ENCODE results near the gene MOCS3. TPM values are rescaled to one million over a fixed set of nuclear protein-coding genes. Genes with fewer than 3 reads are reported as not detected.

MOCS3 gene, protein sequence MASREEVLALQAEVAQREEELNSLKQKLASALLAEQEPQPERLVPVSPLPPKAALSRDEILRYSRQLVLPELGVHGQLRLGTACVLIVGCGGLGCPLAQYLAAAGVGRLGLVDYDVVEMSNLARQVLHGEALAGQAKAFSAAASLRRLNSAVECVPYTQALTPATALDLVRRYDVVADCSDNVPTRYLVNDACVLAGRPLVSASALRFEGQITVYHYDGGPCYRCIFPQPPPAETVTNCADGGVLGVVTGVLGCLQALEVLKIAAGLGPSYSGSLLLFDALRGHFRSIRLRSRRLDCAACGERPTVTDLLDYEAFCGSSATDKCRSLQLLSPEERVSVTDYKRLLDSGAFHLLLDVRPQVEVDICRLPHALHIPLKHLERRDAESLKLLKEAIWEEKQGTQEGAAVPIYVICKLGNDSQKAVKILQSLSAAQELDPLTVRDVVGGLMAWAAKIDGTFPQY
- polyA plus RNA-seq (2012; ENCODE audit: insufficient read length, low read depth): 3.3 TPM

DNA sequence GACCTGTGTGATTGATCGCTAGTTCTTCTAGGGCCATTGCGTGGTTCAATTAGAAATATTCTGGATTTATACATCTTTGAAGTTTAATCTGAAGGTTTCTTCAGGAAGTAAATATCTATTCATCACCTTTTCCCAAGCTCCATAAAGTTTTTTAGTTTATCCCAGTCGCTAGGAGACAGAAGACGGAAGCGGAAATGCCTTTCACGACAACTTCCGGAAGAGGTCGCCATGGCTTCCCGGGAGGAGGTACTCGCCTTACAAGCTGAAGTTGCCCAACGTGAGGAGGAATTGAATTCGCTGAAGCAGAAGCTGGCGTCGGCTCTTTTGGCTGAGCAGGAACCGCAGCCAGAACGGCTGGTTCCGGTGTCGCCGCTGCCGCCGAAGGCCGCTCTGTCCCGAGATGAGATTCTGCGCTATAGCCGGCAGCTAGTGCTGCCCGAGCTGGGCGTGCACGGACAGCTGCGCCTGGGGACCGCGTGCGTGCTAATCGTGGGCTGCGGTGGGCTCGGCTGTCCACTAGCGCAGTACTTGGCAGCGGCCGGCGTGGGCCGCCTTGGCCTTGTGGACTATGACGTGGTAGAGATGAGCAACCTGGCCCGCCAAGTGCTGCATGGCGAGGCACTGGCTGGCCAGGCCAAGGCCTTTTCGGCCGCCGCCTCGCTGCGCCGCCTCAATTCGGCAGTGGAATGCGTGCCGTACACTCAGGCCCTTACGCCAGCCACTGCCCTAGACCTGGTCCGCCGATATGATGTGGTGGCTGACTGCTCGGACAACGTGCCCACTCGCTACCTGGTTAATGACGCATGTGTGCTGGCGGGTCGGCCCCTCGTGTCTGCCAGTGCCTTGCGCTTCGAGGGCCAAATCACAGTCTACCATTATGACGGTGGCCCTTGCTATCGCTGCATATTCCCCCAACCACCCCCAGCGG, at the start of gene MOCS3:
TSS of gene MOCS3 (plus strand) at position 204 of the 928 bp plus-strand sequence. CDS start at position 229, 25 bp downstream.
- peak; percentile 70 for TF ChIP-seq POLR2AphosphoS5 (IDR thresholded peaks at IDR 0.05; ENCODE audit: low read depth, low read length)
- TF ChIP-seq TAF1 (IDR thresholded peaks at IDR 0.05; ENCODE audit: borderline replicate concordance, insufficient read depth, low read length): peak; percentile 4; the same call in 1 of the 2 replicates
- TF ChIP-seq SIN3A (IDR thresholded peaks at IDR 0.05; ENCODE audit: borderline replicate concordance, insufficient read depth, low read length): no peak
- TF ChIP-seq FOXP2 (optimal IDR thresholded peaks at IDR 0.05; ENCODE audit: borderline replicate concordance, extremely low read depth, extremely low read length, insufficient read depth): no peak
- TF ChIP-seq, protein P1, sequence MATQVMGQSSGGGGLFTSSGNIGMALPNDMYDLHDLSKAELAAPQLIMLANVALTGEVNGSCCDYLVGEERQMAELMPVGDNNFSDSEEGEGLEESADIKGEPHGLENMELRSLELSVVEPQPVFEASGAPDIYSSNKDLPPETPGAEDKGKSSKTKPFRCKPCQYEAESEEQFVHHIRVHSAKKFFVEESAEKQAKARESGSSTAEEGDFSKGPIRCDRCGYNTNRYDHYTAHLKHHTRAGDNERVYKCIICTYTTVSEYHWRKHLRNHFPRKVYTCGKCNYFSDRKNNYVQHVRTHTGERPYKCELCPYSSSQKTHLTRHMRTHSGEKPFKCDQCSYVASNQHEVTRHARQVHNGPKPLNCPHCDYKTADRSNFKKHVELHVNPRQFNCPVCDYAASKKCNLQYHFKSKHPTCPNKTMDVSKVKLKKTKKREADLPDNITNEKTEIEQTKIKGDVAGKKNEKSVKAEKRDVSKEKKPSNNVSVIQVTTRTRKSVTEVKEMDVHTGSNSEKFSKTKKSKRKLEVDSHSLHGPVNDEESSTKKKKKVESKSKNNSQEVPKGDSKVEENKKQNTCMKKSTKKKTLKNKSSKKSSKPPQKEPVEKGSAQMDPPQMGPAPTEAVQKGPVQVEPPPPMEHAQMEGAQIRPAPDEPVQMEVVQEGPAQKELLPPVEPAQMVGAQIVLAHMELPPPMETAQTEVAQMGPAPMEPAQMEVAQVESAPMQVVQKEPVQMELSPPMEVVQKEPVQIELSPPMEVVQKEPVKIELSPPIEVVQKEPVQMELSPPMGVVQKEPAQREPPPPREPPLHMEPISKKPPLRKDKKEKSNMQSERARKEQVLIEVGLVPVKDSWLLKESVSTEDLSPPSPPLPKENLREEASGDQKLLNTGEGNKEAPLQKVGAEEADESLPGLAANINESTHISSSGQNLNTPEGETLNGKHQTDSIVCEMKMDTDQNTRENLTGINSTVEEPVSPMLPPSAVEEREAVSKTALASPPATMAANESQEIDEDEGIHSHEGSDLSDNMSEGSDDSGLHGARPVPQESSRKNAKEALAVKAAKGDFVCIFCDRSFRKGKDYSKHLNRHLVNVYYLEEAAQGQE (IDR thresholded peaks at IDR 0.05; ENCODE audit: insufficient read depth in 1 of 2, low read depth in 2 of 2, low read length in 2 of 2): no peak

DNA sequence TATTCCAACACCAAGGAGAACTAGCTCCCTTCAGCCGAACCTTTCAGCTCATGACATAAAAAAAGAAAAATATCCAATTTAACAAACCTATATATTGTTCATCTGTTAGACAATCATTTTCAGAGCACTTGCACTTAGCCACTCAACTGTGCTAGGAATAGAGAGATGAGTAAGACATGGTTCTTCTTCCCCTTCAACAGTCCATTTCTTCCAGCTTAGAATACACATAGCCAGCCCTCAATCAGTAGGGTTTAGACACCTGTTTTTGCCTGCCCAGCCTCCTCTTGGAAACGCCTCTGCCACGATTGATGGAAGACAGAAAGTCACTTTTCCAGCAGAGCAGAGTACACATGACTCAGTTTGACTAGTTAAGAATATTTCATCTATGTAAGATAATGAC, 49.2 kb upstream of the MOCS3 start:
- no peak for TF ChIP-seq FOXP2 (optimal IDR thresholded peaks at IDR 0.05; ENCODE audit: borderline replicate concordance, extremely low read depth, extremely low read length, insufficient read depth)
- TF ChIP-seq, protein P1 (IDR thresholded peaks at IDR 0.05; ENCODE audit: insufficient read depth in 1 of 2, low read depth in 2 of 2, low read length in 2 of 2): no peak
- no peak for TF ChIP-seq POLR2AphosphoS5 (IDR thresholded peaks at IDR 0.05; ENCODE audit: low read depth, low read length)
- no peak for TF ChIP-seq TAF1 (IDR thresholded peaks at IDR 0.05; ENCODE audit: borderline replicate concordance, insufficient read depth, low read length)
- no peak for TF ChIP-seq SIN3A (IDR thresholded peaks at IDR 0.05; ENCODE audit: borderline replicate concordance, insufficient read depth, low read length)

DNA sequence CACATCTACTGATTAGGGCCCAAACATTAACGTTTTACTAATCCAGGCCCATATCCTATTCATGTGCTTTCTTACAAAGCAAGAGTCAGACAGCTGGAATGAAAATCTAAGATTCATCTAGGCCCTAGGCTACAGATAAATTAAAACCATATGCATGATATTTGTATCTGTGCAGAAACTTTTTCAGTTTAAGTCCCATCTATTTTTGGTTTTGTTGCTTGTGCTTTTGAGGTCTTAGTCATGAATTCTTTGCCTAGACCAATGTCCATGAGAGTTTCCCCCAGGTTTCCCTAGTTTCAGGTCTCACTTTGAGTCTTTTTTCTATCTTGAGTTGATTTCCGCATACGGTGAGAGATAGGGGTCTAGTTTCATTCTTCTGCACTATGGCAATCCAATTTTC, 47.6 kb upstream of the MOCS3 start:
- TF ChIP-seq, protein P1 (IDR thresholded peaks at IDR 0.05; ENCODE audit: insufficient read depth in 1 of 2, low read depth in 2 of 2, low read length in 2 of 2): no peak
- TF ChIP-seq FOXP2 (optimal IDR thresholded peaks at IDR 0.05; ENCODE audit: borderline replicate concordance, extremely low read depth, extremely low read length, insufficient read depth): no peak
- no peak for TF ChIP-seq TAF1 (IDR thresholded peaks at IDR 0.05; ENCODE audit: borderline replicate concordance, insufficient read depth, low read length)
- no peak for TF ChIP-seq POLR2AphosphoS5 (IDR thresholded peaks at IDR 0.05; ENCODE audit: low read depth, low read length)
- TF ChIP-seq SIN3A (IDR thresholded peaks at IDR 0.05; ENCODE audit: borderline replicate concordance, insufficient read depth, low read length): no peak

DNA sequence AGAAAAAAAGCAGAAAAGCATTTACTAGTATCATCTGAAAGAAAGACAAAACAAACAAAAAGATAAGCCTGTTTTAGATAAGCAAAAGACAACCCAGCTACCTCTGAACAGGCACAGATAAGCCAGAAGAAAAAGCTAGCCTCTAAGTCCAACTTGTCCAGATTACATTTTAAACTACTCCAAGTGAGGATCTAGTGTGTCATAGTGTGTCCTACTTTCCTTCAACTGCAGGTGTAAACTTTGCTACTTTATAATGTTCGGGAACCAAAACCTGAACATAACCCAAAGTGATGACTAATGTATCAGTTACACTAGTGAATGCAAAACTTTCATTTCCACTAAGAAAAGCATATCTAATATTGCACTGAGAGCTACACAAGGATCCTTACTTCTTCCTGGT, 46.9 kb upstream of the MOCS3 start:
- TF ChIP-seq TAF1 (IDR thresholded peaks at IDR 0.05; ENCODE audit: borderline replicate concordance, insufficient read depth, low read length): no peak
- TF ChIP-seq, protein P1 (IDR thresholded peaks at IDR 0.05; ENCODE audit: insufficient read depth in 1 of 2, low read depth in 2 of 2, low read length in 2 of 2): no peak
- no peak for TF ChIP-seq FOXP2 (optimal IDR thresholded peaks at IDR 0.05; ENCODE audit: borderline replicate concordance, extremely low read depth, extremely low read length, insufficient read depth)
- no peak for TF ChIP-seq SIN3A (IDR thresholded peaks at IDR 0.05; ENCODE audit: borderline replicate concordance, insufficient read depth, low read length)
- no peak for TF ChIP-seq POLR2AphosphoS5 (IDR thresholded peaks at IDR 0.05; ENCODE audit: low read depth, low read length)

All from PFSK-1 (cell line).